Gastroesophageal sphincter (tissue), 3 donors: ENCODE results near the gene BCL2.

Source experiments
- CTCF ChIP-seq, 4 experiments: fragments of 200-600 bp in 2 of 4; fragments of 450-650 bp in 2 of 4; sonication (generic) in 1 of 4; IDR thresholded peaks; one replicate each; pipeline ENCODE4 v1.5.1; 2017 to 2019; ENCODE audit warnings: antibody characterized with exemption in 4 of 4, mild to moderate bottlenecking in 2 of 4, moderate library complexity in 2 of 4
- EP300 ChIP-seq: sonication (generic); formaldehyde crosslinking; IDR thresholded peaks from one replicate; pipeline ENCODE4 v1.6.1; 2017; ENCODE audit warnings: antibody characterized with exemption, mild to moderate bottlenecking
- POLR2A ChIP-seq, 2 donors: fragments of 450-650 bp; IDR thresholded peaks; one replicate each; pipeline ENCODE4 v1.6.1; 2017; ENCODE audit warnings: antibody characterized with exemption in 2 of 2, mild to moderate bottlenecking in 2 of 2, moderate library complexity in 1 of 2
- POLR2AphosphoS5 ChIP-seq: sonication (generic); formaldehyde crosslinking; IDR thresholded peaks from one replicate; pipeline ENCODE4 v1.6.1; 2017; ENCODE audit warnings: antibody characterized with exemption

GRCh38 chr18:63131106-63131958 is 188.2 kb downstream of the BCL2 start:
- TF ChIP-seq CTCF (IDR thresholded peaks at IDR 0.05) (peak; percentile 48 to 80 (median 64)), POLR2A (IDR thresholded peaks at IDR 0.05) (no peak), EP300 (no peak), POLR2AphosphoS5 (no peak)
